SK-N-MC (cell line): ENCODE data around the gene PIGA.
A peak's percentile ranks its signal among the peaks of the same experiment; 100 is the strongest.

Experiments
- EZH2 ChIP-seq: fragments of 200-600 bp; sonication (generic); IDR thresholded peaks from one replicate; pipeline ENCODE4 v1.6.1; 2017; ENCODE audit warnings: antibody characterized with exemption
- FOXP2 ChIP-seq: optimal IDR thresholded peaks from 2 replicates; pipeline ENCODE3; 2011; ENCODE audit warnings: mild to moderate bottlenecking, moderate library complexity; ENCODE audit not compliant: insufficient read depth; ENCODE audit errors: extremely low read length, control extremely low read depth
- POLR2AphosphoS5 ChIP-seq: IDR thresholded peaks from 2 replicates; pipeline ENCODE4 v1.6.1; 2012; ENCODE audit warnings: mild to moderate bottlenecking, low read depth, low read length, borderline replicate concordance

GRCh38 chrX:15298201-15298600, 37.1 kb downstream of the PIGA start:
- TF ChIP-seq EZH2 (no peak), POLR2AphosphoS5 (peak; percentile 54), FOXP2 (no peak)
